ENCODE results near the gene SIAH2.

The SIAH2 gene

DNA sequence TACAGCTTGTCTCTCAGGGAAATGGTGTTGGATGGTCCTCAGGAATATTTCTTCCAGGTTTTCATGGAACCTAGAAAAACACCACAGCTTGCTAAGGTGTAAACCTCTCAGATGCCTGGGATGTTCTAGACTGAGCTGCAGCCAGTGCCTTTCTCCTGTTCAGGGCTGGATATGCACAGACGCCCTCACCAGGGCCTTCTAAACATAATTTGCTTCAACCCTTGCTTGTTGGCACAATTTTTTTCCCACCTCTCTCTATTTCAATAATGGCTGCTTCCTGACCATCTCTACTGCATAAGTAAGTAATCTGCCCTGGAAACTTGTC lies 28.2 kb downstream of the SIAH2 start:
- no peak for TF ChIP-seq BHLHE40 (IDR thresholded peaks at IDR 0.05; ENCODE audit: borderline replicate concordance)
- TF ChIP-seq FOXM1 (IDR thresholded peaks at IDR 0.05; ENCODE audit: borderline replicate concordance): no peak
- TF ChIP-seq FOXK2 (IDR thresholded peaks at IDR 0.05): no peak
- ChIA-PET POLR2A (interaction anchor here (1.1 kb wide), 1 partner anchor 28 kb away, joined by 4 read pairs; the partner anchor contains the start of gene SIAH2), CTCF (interaction anchor here (0.6 kb wide), 1 partner anchor 15 kb away, joined by 3 read pairs; no protein-coding TSS in a partner anchor)
- no peak for DNase-seq (ENCODE audit: extremely low spot score)

DNA sequence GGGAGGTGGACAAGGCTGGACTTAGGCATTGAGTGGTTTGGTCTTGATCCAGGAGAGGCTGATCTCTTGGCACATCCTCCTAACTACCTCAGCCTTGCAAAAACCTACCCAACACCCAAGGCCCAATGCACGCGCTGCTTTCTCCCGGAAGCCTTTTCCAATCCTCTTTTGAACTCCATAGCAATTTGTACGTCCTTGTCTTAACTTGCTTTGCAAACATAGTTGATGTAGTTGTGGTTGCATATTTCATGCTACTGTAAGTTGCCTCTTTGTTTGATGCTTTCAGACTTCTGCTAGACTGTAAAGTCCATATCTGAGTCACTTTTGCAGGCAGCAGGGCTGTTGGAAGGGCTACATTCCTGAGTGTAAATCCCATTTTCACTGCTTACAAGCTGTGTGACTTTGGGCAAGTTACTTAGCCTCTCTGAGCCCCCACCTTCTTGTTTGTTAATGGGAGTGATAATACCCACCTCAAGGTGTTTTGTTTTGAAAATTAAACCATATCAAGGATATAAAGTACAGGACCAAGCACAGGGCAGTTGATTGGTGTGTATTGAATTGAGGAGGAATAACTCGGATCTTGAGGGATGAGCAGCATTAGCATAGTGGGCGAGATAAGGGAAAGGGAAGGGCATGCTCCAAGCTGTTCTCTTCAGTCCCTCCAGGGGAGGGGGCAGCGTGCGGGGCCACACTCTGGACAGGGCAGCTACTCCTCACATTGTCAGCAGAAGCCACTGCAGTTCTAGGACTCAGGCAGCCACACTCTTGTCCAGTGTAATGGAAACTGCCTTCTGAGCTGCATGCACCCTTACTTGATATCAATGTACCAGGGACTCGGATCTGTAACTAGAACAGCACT lies 28.8 kb downstream of the SIAH2 start:
- TF ChIP-seq FOXM1 (IDR thresholded peaks at IDR 0.05; ENCODE audit: borderline replicate concordance): no peak
- TF ChIP-seq NFRKB (IDR thresholded peaks at IDR 0.05): no peak
- no peak for TF ChIP-seq TARDBP (IDR thresholded peaks at IDR 0.05)
- no peak for TF ChIP-seq SUZ12 (IDR thresholded peaks at IDR 0.05)
- TF ChIP-seq, protein P1, sequence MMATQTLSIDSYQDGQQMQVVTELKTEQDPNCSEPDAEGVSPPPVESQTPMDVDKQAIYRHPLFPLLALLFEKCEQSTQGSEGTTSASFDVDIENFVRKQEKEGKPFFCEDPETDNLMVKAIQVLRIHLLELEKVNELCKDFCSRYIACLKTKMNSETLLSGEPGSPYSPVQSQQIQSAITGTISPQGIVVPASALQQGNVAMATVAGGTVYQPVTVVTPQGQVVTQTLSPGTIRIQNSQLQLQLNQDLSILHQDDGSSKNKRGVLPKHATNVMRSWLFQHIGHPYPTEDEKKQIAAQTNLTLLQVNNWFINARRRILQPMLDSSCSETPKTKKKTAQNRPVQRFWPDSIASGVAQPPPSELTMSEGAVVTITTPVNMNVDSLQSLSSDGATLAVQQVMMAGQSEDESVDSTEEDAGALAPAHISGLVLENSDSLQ (IDR thresholded peaks at IDR 0.05): no peak
- no peak for TF ChIP-seq SP1 (IDR thresholded peaks at IDR 0.05)
- no peak for TF ChIP-seq HDGF (IDR thresholded peaks at IDR 0.05; ENCODE audit: borderline replicate concordance)
- TF ChIP-seq CTBP1 (IDR thresholded peaks at IDR 0.05; ENCODE audit: borderline replicate concordance): no peak
- TF ChIP-seq ELF4 (IDR thresholded peaks at IDR 0.05): no peak
- TF ChIP-seq BHLHE40 (IDR thresholded peaks at IDR 0.05; ENCODE audit: borderline replicate concordance): no peak
- no peak for TF ChIP-seq ARNT (IDR thresholded peaks at IDR 0.05)
- TF ChIP-seq L3MBTL2 (conservative IDR thresholded peaks at IDR 0.05): no peak
- TF ChIP-seq LEF1 (IDR thresholded peaks at IDR 0.05; ENCODE audit: borderline replicate concordance): no peak
- no peak for TF ChIP-seq FOXA1 (IDR thresholded peaks at IDR 0.05)
- no peak for TF ChIP-seq FOXK2 (IDR thresholded peaks at IDR 0.05)
- TF ChIP-seq ZNF384 (IDR thresholded peaks at IDR 0.05): no peak
- ChIA-PET CTCF (no interaction called here), POLR2A (interaction anchor here (1.1 kb wide), 1 partner anchor 28 kb away, joined by 4 read pairs; the partner anchor contains the start of gene SIAH2)
- DNase-seq (ENCODE audit: extremely low spot score): no peak

DNA sequence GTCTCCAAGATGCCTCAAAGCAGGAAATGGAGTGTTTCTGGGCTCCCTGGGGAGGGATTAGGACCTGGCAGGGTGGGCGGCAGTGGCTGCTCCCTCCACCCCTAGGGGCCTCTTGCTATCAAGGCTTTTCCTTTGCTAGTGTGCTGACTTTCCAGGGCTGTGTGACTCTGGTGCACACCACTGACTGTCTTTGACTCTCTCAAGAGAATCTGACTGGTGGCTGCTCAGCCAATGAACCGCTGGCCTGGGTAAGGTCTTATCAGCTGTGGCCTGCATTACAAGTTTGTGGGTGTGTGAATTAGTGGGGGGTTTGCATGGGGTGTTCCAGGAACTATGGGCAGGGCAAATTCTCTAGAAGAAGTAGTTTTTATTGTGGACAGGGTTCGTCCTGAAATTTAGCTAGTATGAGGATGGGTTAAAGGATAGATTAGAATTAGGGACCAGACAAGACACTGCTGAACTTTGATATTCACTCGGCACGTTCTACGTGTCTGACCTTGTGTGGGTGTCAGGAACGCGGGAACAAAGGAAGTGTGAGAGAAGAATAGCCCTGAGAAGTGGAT lies 29.5 kb downstream of the SIAH2 start:
- no peak for DNase-seq (ENCODE audit: extremely low spot score)
- CTCF ChIA-PET: no interaction called here
- POLR2A ChIA-PET: no interaction called here
- TF ChIP-seq CTBP1 (IDR thresholded peaks at IDR 0.05; ENCODE audit: borderline replicate concordance) (no peak), LEF1 (IDR thresholded peaks at IDR 0.05; ENCODE audit: borderline replicate concordance) (no peak), FOXM1 (IDR thresholded peaks at IDR 0.05; ENCODE audit: borderline replicate concordance) (no peak), NFRKB (IDR thresholded peaks at IDR 0.05) (no peak), SP1 (IDR thresholded peaks at IDR 0.05) (no peak), HDGF (IDR thresholded peaks at IDR 0.05; ENCODE audit: borderline replicate concordance) (no peak), TARDBP (IDR thresholded peaks at IDR 0.05) (no peak), ZNF384 (IDR thresholded peaks at IDR 0.05) (no peak), SUZ12 (IDR thresholded peaks at IDR 0.05) (no peak), ELF4 (IDR thresholded peaks at IDR 0.05) (no peak), L3MBTL2 (conservative IDR thresholded peaks at IDR 0.05) (no peak), FOXK2 (IDR thresholded peaks at IDR 0.05) (no peak), FOXA1 (IDR thresholded peaks at IDR 0.05) (no peak), ARNT (IDR thresholded peaks at IDR 0.05) (no peak), BHLHE40 (IDR thresholded peaks at IDR 0.05; ENCODE audit: borderline replicate concordance) (no peak)
- TF ChIP-seq, protein P1 (IDR thresholded peaks at IDR 0.05): no peak

DNA sequence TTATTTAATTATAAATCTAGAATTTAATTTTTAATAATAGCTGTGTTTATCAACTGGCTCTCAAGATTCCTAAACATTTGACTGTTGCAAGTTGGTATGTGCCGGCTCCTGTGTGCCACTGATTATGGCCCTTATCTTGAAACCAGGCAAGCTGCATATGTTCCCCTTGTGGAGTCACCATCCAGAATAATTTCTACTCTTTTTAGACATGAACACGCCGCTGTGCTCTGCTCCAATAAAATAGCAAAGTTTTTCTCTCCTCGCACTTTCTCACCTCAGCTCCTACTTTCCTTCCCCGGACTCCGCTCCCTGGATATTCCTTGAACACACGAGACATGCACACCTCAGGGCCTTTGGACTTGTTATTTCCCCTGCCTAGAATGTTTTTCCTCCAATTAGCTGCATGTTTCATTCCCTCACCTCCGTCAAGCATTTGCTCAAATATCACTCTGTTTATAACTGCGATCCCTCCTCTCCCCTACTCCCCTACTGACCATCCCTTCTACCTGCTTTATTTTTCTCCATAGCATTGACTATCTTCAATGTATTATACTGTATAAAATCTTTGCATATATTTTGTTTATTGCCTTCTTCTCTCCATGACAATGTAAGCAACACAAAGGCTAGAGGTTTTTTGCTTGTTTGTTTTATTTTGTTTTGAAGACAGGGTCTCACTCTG lies 33.1 kb downstream of the SIAH2 start:
- TF ChIP-seq ZNF384 (IDR thresholded peaks at IDR 0.05) (no peak), FOXM1 (IDR thresholded peaks at IDR 0.05; ENCODE audit: borderline replicate concordance) (no peak), BHLHE40 (IDR thresholded peaks at IDR 0.05; ENCODE audit: borderline replicate concordance) (no peak), LEF1 (IDR thresholded peaks at IDR 0.05; ENCODE audit: borderline replicate concordance) (no peak), FOXA1 (IDR thresholded peaks at IDR 0.05) (no peak), NFRKB (IDR thresholded peaks at IDR 0.05) (no peak), SUZ12 (IDR thresholded peaks at IDR 0.05) (no peak), TARDBP (IDR thresholded peaks at IDR 0.05) (no peak), ELF4 (IDR thresholded peaks at IDR 0.05) (no peak), L3MBTL2 (conservative IDR thresholded peaks at IDR 0.05) (no peak), SP1 (IDR thresholded peaks at IDR 0.05) (no peak)
- TF ChIP-seq, protein P1 (IDR thresholded peaks at IDR 0.05): no peak
- CTCF ChIA-PET: no interaction called here

DNA sequence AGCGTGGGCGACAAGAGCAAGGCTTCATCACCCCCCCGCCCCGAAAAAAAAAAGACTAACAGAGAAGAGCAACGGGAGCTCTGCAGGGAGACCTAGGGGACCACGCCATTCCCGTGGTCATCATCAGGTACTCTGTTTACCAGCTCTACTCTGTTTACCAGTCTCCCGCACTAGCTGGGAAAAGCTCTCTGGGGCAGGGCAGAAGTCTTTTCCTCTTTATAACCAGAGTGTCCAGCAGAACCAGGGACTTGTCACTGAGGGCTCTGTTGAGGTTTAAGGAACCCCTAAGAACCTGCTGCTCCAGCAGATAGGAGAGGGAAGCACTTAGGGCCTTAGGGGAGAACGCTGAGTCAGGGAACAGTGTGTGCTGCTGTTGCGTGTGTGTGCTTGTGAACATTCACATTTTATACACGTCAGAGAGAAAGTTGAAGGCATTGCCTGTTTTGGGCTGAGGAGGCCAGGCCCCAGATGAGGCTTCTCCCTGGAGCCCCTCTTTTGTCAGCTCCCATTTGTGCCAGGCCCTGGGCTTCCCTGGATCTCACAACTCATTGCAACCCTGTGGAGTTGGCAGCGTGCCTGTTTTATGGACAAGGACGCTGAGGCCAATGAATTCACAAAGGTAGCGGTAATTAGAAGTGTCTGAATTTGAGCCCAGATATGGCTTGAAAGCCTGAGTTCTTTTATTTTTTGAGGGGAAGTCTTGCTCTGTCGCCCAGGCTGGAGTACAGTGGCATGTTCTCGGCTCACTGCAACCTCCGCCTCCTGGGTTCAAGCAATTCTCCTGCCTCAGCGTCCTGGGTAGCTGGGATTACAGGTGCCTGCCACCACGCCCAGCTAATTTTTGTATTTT lies 35.1 kb downstream of the SIAH2 start:
- POLR2A ChIA-PET: interaction anchor here (1.4 kb wide), 1 partner anchor 51 kb away, joined by 3 read pairs; no protein-coding TSS in a partner anchor
- TF ChIP-seq, protein P1 (IDR thresholded peaks at IDR 0.05): no peak
- TF ChIP-seq HDGF (IDR thresholded peaks at IDR 0.05; ENCODE audit: borderline replicate concordance): no peak
- no peak for TF ChIP-seq ZNF384 (IDR thresholded peaks at IDR 0.05)
- no peak for TF ChIP-seq NFRKB (IDR thresholded peaks at IDR 0.05)
- no peak for TF ChIP-seq ARNT (IDR thresholded peaks at IDR 0.05)
- no peak for TF ChIP-seq CTBP1 (IDR thresholded peaks at IDR 0.05; ENCODE audit: borderline replicate concordance)
- TF ChIP-seq SUZ12 (IDR thresholded peaks at IDR 0.05): no peak
- TF ChIP-seq FOXA1 (IDR thresholded peaks at IDR 0.05): no peak
- no peak for TF ChIP-seq TARDBP (IDR thresholded peaks at IDR 0.05)
- no peak for TF ChIP-seq LEF1 (IDR thresholded peaks at IDR 0.05; ENCODE audit: borderline replicate concordance)
- TF ChIP-seq FOXK2 (IDR thresholded peaks at IDR 0.05): no peak
- TF ChIP-seq ELF4 (IDR thresholded peaks at IDR 0.05): no peak
- TF ChIP-seq L3MBTL2 (conservative IDR thresholded peaks at IDR 0.05): no peak
- TF ChIP-seq FOXM1 (IDR thresholded peaks at IDR 0.05; ENCODE audit: borderline replicate concordance): no peak
- no peak for TF ChIP-seq SP1 (IDR thresholded peaks at IDR 0.05)
- no peak for TF ChIP-seq BHLHE40 (IDR thresholded peaks at IDR 0.05; ENCODE audit: borderline replicate concordance)
- CTCF ChIA-PET: no interaction called here
- DNase-seq (ENCODE audit: extremely low spot score): no peak

More for the DNA sequence above, 33.1 kb downstream of the SIAH2 start:
- POLR2A ChIA-PET: interaction anchor here (1.4 kb wide), 2 partner anchors 49 to 127 kb away, joined by 3 to 4 read pairs; partner anchors contain the start of gene SELENOT
- no peak for DNase-seq (ENCODE audit: extremely low spot score)
